ENCODE data around the gene CARD11. TPM values are rescaled to one million over a fixed set of nuclear protein-coding genes. Genes with fewer than 3 reads are reported as not detected.
A peak's percentile ranks its signal among the peaks of the same experiment; 100 is the strongest.

CARD11 gene
- total RNA-seq, 1 experiment from 2014 or later = 79.2 TPM

DNA sequence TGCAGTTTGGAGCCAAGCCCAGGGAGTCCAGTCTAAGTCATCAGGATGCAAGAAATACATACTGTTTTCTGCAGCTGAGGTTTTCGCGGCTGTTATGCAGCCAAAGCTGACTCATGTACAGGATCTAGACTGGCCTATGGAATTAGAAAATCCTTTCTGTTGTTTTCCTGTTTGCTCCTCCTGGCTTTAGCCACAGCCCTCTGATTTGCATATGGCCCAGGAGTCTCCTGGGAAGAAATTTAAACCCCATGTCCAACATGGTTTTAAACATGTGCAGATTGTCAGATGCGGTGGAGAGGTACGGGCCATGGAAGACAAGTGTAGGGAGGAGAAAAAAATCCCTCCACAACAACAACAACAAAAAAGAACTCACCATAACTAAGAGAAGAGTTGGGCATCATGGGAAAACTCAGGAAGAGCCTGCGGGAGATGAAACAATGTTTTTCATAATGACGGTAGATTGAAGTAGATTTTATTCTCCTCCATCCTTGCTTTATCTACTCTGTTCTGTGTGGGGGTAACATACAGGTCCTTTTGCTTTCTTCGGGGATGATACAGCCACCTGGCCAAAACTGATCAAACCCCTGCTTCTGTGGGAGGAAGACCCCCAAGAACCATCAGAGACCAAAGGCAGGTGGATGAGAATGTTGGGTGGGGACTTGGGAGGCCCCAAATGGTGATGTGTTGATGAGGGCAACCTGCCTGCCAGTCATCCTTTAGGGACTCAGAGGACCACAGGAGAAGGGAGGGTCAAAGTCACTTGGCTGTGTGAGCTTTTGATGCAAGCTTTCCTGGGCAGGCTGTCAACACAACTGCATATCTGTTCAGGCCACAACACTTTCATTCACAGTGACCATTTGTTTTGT lies 169.7 kb downstream of the CARD11 start:
- CTCF ChIA-PET = interaction anchor here (0.6 kb wide), 1 partner anchor 421 kb away, joined by 3 read pairs; no protein-coding TSS in a partner anchor
- H3K9me3 Mint-ChIP-seq (ENCODE audit: low read depth, unreplicated experiment) = no peaks in the 10 kb centered on the region
- peaks cover 38% of the 10 kb centered on the region for H3K4me1 Mint-ChIP-seq (ENCODE audit: low read depth, unreplicated experiment)
- TSS peak; percentile 95 for BruUV-seq (replicated peaks)
- TF ChIP-seq, protein P1, sequence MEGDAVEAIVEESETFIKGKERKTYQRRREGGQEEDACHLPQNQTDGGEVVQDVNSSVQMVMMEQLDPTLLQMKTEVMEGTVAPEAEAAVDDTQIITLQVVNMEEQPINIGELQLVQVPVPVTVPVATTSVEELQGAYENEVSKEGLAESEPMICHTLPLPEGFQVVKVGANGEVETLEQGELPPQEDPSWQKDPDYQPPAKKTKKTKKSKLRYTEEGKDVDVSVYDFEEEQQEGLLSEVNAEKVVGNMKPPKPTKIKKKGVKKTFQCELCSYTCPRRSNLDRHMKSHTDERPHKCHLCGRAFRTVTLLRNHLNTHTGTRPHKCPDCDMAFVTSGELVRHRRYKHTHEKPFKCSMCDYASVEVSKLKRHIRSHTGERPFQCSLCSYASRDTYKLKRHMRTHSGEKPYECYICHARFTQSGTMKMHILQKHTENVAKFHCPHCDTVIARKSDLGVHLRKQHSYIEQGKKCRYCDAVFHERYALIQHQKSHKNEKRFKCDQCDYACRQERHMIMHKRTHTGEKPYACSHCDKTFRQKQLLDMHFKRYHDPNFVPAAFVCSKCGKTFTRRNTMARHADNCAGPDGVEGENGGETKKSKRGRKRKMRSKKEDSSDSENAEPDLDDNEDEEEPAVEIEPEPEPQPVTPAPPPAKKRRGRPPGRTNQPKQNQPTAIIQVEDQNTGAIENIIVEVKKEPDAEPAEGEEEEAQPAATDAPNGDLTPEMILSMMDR (IDR thresholded peaks at IDR 0.05; ENCODE audit: unreplicated experiment) = no peak
- peak overlapping the region; percentile 99 for H3K27ac Mint-ChIP-seq (ENCODE audit: unreplicated experiment)
- intact Hi-C loops (cut with micrococcal nuclease; ENCODE audit: unreplicated experiment) = no loop called here
- H3K36me3 Mint-ChIP-seq (ENCODE audit: insufficient read depth, unreplicated experiment) = peaks cover 19% of the 10 kb centered on the region
- no peaks in the 10 kb centered on the region for H3K27me3 Mint-ChIP-seq (ENCODE audit: unreplicated experiment)
- peak overlapping the region; percentile 6 for H3K4me3 Mint-ChIP-seq (ENCODE audit: low read depth, unreplicated experiment)
- peak; percentile 51 for DNase-seq

DNA sequence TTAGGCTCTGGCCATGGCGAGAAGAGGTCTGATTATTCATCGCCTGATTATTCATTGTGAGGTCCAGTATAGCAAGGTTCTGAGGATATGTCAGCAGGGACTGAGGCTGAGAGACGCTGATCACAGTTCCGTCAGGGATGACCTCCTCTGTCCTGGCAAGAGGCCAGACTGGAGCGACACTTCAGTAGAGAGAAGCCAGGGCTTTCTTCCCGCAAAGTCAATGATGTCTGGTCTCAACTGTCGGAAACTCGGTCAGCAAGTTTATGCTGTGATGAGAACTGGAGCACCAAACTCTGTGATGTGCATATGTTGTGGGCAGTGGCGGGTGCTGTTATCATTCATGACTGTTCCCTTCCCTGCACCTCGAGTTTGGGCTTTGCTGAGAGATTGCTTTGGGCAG lies 170.5 kb downstream of the CARD11 start:
- TF ChIP-seq, protein P1 (IDR thresholded peaks at IDR 0.05; ENCODE audit: unreplicated experiment) = no peak
- Mint-ChIP-seq H3K4me3 (ENCODE audit: low read depth, unreplicated experiment) (no peak overlapping the region), H3K27me3 (ENCODE audit: unreplicated experiment) (no peaks in the 10 kb centered on the region), H3K4me1 (ENCODE audit: low read depth, unreplicated experiment) (peaks cover 38% of the 10 kb centered on the region), H3K27ac (ENCODE audit: unreplicated experiment) (peak overlapping the region; percentile 99), H3K36me3 (ENCODE audit: insufficient read depth, unreplicated experiment) (peaks cover 15% of the 10 kb centered on the region), H3K9me3 (ENCODE audit: low read depth, unreplicated experiment) (no peaks in the 10 kb centered on the region)
- DNase-seq = no peak
- intact Hi-C loops (cut with micrococcal nuclease; ENCODE audit: unreplicated experiment) = no loop called here
- BruUV-seq (replicated peaks) = no TSS peak
- CTCF ChIA-PET = no interaction called here

DNA sequence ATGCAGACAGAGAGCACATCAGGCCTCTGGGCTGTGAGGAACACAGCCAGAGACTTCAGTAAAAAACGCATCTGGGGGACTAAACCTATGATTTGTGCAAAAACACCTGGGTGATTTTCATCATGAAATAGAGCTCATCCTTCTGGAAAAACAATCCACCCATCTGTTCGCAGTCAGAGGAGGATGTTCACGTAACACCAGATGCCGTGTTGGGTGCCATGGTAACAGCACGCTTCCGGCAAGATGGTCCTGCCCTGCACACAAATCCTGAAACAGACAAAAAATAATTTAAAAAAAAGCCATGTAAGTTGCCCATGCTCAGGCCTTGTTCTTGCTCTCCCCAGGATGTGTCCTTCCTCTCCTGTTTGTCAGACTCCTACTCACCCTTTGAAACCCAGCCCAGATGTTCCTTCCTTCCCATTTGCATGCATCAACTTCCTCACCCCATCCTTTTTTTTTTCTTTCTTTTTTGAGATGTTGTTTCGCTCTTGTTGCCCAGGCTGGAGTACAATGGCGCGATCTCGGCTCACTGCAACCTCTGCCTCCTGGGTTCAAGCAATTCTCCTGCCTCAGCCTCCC lies 171.3 kb downstream of the CARD11 start:
- DNase-seq = no peak
- intact Hi-C loops (cut with micrococcal nuclease; ENCODE audit: unreplicated experiment) = no loop called here
- Mint-ChIP-seq H3K27me3 (ENCODE audit: unreplicated experiment) (no peaks in the 10 kb centered on the region), H3K27ac (ENCODE audit: unreplicated experiment) (no peak overlapping the region), H3K4me1 (ENCODE audit: low read depth, unreplicated experiment) (peaks cover 38% of the 10 kb centered on the region), H3K36me3 (ENCODE audit: insufficient read depth, unreplicated experiment) (peaks cover 13% of the 10 kb centered on the region), H3K4me3 (ENCODE audit: low read depth, unreplicated experiment) (no peak overlapping the region), H3K9me3 (ENCODE audit: low read depth, unreplicated experiment) (no peaks in the 10 kb centered on the region)
- TF ChIP-seq, protein P1 (IDR thresholded peaks at IDR 0.05; ENCODE audit: unreplicated experiment) = no peak
- BruUV-seq (replicated peaks) = no TSS peak
- CTCF ChIA-PET = no interaction called here

DNA sequence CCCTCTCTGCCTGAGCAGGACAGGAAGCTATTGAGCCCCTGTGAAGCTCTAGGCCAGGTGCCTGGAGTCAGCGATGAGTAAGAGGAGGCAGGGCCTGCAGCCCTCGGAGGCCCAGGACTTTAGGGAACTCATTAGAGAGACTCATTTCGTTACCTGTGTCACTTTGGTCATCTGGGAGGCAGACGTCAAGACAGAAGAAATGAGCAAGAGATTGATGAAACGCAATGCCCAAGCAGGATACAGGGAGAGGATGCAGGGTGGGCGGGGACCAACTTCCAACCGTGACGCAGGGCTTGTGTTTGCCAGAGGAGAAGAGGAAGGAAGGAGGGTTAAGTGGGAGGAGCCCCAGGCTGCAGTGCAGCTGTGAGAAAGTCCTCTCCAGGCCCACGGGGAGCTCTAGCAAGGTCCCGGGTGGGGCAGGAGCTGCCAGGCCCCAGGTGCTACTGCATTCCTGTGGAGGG lies 173.2 kb downstream of the CARD11 start:
- Mint-ChIP-seq H3K27me3 (ENCODE audit: unreplicated experiment) (no peaks in the 10 kb centered on the region), H3K36me3 (ENCODE audit: insufficient read depth, unreplicated experiment) (peaks cover 14% of the 10 kb centered on the region), H3K4me3 (ENCODE audit: low read depth, unreplicated experiment) (peak overlapping the region; percentile 3), H3K27ac (ENCODE audit: unreplicated experiment) (peak overlapping the region; percentile 3), H3K4me1 (ENCODE audit: low read depth, unreplicated experiment) (peaks cover 29% of the 10 kb centered on the region), H3K9me3 (ENCODE audit: low read depth, unreplicated experiment) (no peaks in the 10 kb centered on the region)
- intact Hi-C loops (cut with micrococcal nuclease; ENCODE audit: unreplicated experiment) = no loop called here
- CTCF ChIA-PET = no interaction called here
- no TSS peak for BruUV-seq (replicated peaks)
- peak; percentile 78 for DNase-seq
- TF ChIP-seq, protein P1 (IDR thresholded peaks at IDR 0.05; ENCODE audit: unreplicated experiment) = no peak
